PC-3 (cell line): Measurements from ENCODE around the gene SLC30A10. TPM values are rescaled to one million over a fixed set of nuclear protein-coding genes. Genes with fewer than 3 reads are reported as not detected.

ENCODE experiments used
- ATAC-seq: fragments of 200-7000 bp; cut with Tn5 transposase; 2 replicates; pipeline ENCODE4 v1.9.1; 2020; ENCODE audit warnings: mild to moderate bottlenecking, moderate library complexity
- BruUV-seq: library from RNA; stranded (reverse); fragments of 400-500 nt; replicated peaks from 2 replicates; lab custom pipeline; 2021; lab: Mats Ljungman, UMichigan
- CTCF ChIA-PET: fragments of 300-600 bp; sonication (Branson Sonifier 250); formaldehyde crosslinking; loops from one replicate; lab custom pipeline; 2022; ENCODE audit warnings: antibody characterized with exemption; lab: Charles Lee
- POLR2A ChIA-PET: fragments of 300-600 bp; sonication (Branson Sonifier 250); formaldehyde crosslinking; loops from one replicate; lab custom pipeline; 2022; ENCODE audit warnings: antibody characterized with exemption; ENCODE audit not compliant: unreplicated experiment; lab: Charles Lee
- DNase-seq: peaks from one replicate; pipeline ENCODE4 v3.0.0-alpha.2; 2015
- H2AFZ ChIP-seq: fragments of 300-600 bp; sonication (generic); 2 replicates; pipeline ENCODE4 v1.6.0; 2016; ENCODE audit warnings: antibody characterized with exemption, low read length
- H3F3A ChIP-seq: fragments of 300-600 bp; sonication (generic); one replicate; pipeline ENCODE4 v1.6.0; 2017; ENCODE audit warnings: antibody characterized with exemption, low read length, control low read depth, mild to moderate bottlenecking; ENCODE audit not compliant: unreplicated experiment
- H3K27ac ChIP-seq: fragments of 300-600 bp; sonication (generic); 2 replicates; pipeline ENCODE4 v1.5.1; 2016; ENCODE audit warnings: mild to moderate bottlenecking, low read length
- H3K27me3 ChIP-seq: fragments of 300-600 bp; sonication (generic); 2 replicates; pipeline ENCODE4 v1.6.1; 2016; ENCODE audit warnings: low read length, mixed read lengths
- H3K36me3 ChIP-seq: fragments of 300-600 bp; sonication (generic); 2 replicates; pipeline ENCODE4 v1.6.1; 2016; ENCODE audit warnings: low read depth, mixed run types, low read length, mixed read lengths
- H3K4me1 ChIP-seq: fragments of 300-600 bp; sonication (generic); 2 replicates; pipeline ENCODE4 v1.5.1; 2016; ENCODE audit warnings: low read length; ENCODE audit not compliant: insufficient read depth
- H3K4me2 ChIP-seq: fragments of 300-600 bp; sonication (generic); 2 replicates; pipeline ENCODE4 v1.6.0; 2016; ENCODE audit warnings: low read length
- H3K4me3 ChIP-seq: fragments of 300-600 bp; sonication (generic); 2 replicates; pipeline ENCODE4 v1.5.1; 2016; ENCODE audit warnings: mild to moderate bottlenecking, low read length, mixed read lengths
- H3K79me2 ChIP-seq: fragments of 300-600 bp; sonication (generic); 2 replicates; pipeline ENCODE4 v1.6.1; 2017; ENCODE audit warnings: low read length, mixed read lengths
- H3K9ac ChIP-seq: fragments of 300-600 bp; sonication (generic); 2 replicates; pipeline ENCODE4 v1.6.0; 2016; ENCODE audit warnings: mild to moderate bottlenecking, low read length
- H3K9me2 ChIP-seq: fragments of 300-600 bp; sonication (generic); replicated peaks from 2 replicates; pipeline ENCODE4 v1.6.1; 2016; ENCODE audit warnings: mixed run types, low read length, mixed read lengths
- H3K9me3 ChIP-seq: fragments of 300-600 bp; sonication (generic); 2 replicates; pipeline ENCODE4 v1.6.1; 2016; ENCODE audit warnings: low read length, mixed read lengths
- H4K20me1 ChIP-seq: fragments of 300-600 bp; sonication (generic); 2 replicates; pipeline ENCODE4 v1.6.1; 2016; ENCODE audit warnings: low read length, mixed read lengths
- EZH2 ChIP-seq: fragments of 300-600 bp; sonication (generic); IDR thresholded peaks from one replicate; pipeline ENCODE4 v1.6.1; 2017; ENCODE audit warnings: antibody characterized with exemption, mild to moderate bottlenecking, low read length; ENCODE audit not compliant: unreplicated experiment
- EZH2phosphoT487 ChIP-seq: fragments of 300-600 bp; sonication (generic); IDR thresholded peaks from 2 replicates; pipeline ENCODE4 v1.6.1; 2018; ENCODE audit warnings: mild to moderate bottlenecking, antibody characterized with exemption, low read length, borderline replicate concordance
- intact Hi-C: fragments of 100-400 bp; cut with micrococcal nuclease; formaldehyde crosslinking; loops from 2 replicates; pipeline ENCODE4 v1.9.0; 2023
- total RNA-seq: library from RNA; depleted of rRNA; stranded (reverse); fragments of >200 nt; gene quantifications from 2 replicates; pipeline ENCODE4 v1.2.3, GENCODE V29; 2014
- TF ChIP-seq, protein P1 (sequence below): fragments of 300-600 bp; sonication (generic); conservative IDR thresholded peaks from 2 replicates; pipeline ENCODE4 v1.5.1; 2017; ENCODE audit warnings: antibody characterized with exemption, low read depth, mild to moderate bottlenecking, low read length

Gene SLC30A10
- total RNA-seq, 1 experiment from 2014 or later = not detected

DNA sequence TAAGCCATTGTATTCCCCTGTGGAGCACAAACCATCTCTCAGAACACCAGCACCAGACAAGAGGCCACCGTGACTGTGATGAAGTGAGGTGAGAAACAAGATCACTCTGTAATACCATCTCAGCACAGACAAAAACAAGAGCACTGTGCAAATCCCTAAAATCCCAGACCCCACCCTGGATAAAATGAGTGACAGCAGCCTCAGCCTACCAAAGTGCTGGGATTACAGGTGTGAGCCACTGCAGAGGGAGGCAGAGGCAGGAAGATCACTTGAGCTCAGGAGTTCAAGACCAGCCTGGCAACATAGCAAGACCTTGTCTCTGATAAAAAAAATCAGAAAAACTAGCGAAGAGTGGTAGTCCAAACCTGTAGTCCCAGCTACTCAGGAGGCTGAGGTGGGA lies 23.4 kb downstream of the SLC30A10 start:
- TF ChIP-seq, protein P1, sequence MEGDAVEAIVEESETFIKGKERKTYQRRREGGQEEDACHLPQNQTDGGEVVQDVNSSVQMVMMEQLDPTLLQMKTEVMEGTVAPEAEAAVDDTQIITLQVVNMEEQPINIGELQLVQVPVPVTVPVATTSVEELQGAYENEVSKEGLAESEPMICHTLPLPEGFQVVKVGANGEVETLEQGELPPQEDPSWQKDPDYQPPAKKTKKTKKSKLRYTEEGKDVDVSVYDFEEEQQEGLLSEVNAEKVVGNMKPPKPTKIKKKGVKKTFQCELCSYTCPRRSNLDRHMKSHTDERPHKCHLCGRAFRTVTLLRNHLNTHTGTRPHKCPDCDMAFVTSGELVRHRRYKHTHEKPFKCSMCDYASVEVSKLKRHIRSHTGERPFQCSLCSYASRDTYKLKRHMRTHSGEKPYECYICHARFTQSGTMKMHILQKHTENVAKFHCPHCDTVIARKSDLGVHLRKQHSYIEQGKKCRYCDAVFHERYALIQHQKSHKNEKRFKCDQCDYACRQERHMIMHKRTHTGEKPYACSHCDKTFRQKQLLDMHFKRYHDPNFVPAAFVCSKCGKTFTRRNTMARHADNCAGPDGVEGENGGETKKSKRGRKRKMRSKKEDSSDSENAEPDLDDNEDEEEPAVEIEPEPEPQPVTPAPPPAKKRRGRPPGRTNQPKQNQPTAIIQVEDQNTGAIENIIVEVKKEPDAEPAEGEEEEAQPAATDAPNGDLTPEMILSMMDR = no peak
- TF ChIP-seq EZH2phosphoT487 (no peak), EZH2 (no peak)
- H2AFZ ChIP-seq = no peak overlapping the region
- DNase-seq = no peak
- ATAC-seq = no peak
- H3K4me1 ChIP-seq = peaks cover 9% of the 10 kb centered on the region; the same call in 1 of the 2 replicates
- BruUV-seq = no TSS peak
- no peak overlapping the region for H3K4me3 ChIP-seq
- no peak overlapping the region for H3K4me2 ChIP-seq
- H3K27ac ChIP-seq = no peak overlapping the region
- no peaks in the 10 kb centered on the region for H4K20me1 ChIP-seq
- H3F3A ChIP-seq = no peaks in the 10 kb centered on the region
- H3K9me2 ChIP-seq = no peaks in the 10 kb centered on the region
- peaks cover 9% of the 10 kb centered on the region; the same call in 1 of the 2 replicates for H3K27me3 ChIP-seq
- POLR2A ChIA-PET = no interaction called here
- H3K36me3 ChIP-seq = no peaks in the 10 kb centered on the region
- H3K9ac ChIP-seq = no peak overlapping the region
- H3K9me3 ChIP-seq = no peaks in the 10 kb centered on the region
- H3K79me2 ChIP-seq = no peaks in the 10 kb centered on the region
- intact Hi-C loops = no loop called here
- CTCF ChIA-PET = no interaction called here

DNA sequence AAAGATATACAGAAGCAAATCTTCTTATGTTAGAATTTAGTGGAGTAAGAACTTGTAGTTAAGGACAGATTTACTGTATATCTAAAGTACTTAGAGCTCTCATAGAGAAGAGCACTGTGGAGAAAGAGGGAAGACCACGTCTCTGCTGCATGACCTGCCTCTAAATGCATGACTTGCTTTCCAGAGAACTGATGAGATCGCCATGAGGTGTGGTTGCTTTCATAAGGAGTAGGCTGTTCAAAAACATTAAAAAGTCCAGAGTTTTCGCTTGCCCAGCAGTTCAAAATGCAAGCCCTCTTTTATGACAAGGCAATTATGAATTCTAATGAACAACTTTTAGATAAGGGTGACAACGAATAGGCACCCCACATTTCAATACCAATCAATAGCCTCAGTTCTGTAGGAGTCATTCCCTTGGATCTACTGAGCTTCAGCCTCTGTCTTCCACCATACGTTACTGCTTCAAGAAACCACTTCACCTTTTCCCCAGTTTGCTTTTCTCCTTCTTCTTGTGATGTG lies 24.9 kb downstream of the SLC30A10 start:
- ChIA-PET POLR2A (no interaction called here), CTCF (no interaction called here)
- Histone ChIP-seq H2AFZ (no peak overlapping the region), H3K9ac (no peak overlapping the region), H3K4me2 (no peak overlapping the region), H3K27me3 (peaks cover 17% of the 10 kb centered on the region), H3K4me3 (no peak overlapping the region), H4K20me1 (no peaks in the 10 kb centered on the region), H3K9me2 (no peaks in the 10 kb centered on the region), H3K9me3 (no peaks in the 10 kb centered on the region), H3F3A (no peaks in the 10 kb centered on the region), H3K27ac (no peak overlapping the region), H3K79me2 (no peaks in the 10 kb centered on the region), H3K36me3 (no peaks in the 10 kb centered on the region), H3K4me1 (peaks cover 9% of the 10 kb centered on the region; the same call in 1 of the 2 replicates)
- intact Hi-C loops = no loop called here
- no peak for ATAC-seq
- no TSS peak for BruUV-seq
- DNase-seq = no peak
- TF ChIP-seq, protein P1 = no peak
- TF ChIP-seq EZH2phosphoT487 (no peak), EZH2 (no peak)

DNA sequence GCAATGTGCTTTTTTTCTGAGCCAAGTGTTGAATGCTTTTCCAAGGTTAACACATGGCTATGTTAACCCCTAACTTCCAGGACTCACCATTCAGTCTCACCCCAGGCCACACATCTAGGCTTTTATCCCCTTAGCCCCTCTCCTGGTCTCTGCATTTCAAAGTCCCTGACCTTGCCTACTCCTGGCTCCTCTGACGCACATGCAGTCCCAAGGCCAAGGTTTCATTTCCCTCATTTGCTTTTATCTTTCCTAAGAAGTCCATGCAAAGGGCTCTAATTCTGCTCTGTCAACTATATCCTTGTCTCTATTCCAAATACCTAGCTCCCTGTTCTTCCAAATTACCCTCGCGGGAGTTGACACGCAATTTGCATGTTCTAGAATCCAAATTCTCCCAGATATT lies 25.4 kb downstream of the SLC30A10 start:
- Histone ChIP-seq H3K27ac (no peak overlapping the region), H4K20me1 (no peaks in the 10 kb centered on the region), H3F3A (no peaks in the 10 kb centered on the region), H3K4me2 (no peak overlapping the region), H3K36me3 (no peaks in the 10 kb centered on the region), H3K4me3 (no peak overlapping the region), H3K79me2 (no peaks in the 10 kb centered on the region), H3K27me3 (peaks cover 22% of the 10 kb centered on the region), H2AFZ (no peak overlapping the region), H3K9ac (no peak overlapping the region), H3K9me2 (no peaks in the 10 kb centered on the region), H3K9me3 (no peaks in the 10 kb centered on the region), H3K4me1 (peaks cover 9% of the 10 kb centered on the region; the same call in 1 of the 2 replicates)
- TF ChIP-seq EZH2 (no peak), EZH2phosphoT487 (no peak)
- TF ChIP-seq, protein P1 = no peak
- no TSS peak for BruUV-seq
- no peak for ATAC-seq
- intact Hi-C loops = no loop called here
- ChIA-PET POLR2A (no interaction called here), CTCF (no interaction called here)
- DNase-seq = no peak
